Measurements from ENCODE around the gene AOPEP.
"Not testable (repeated sequence)": the region's sequence is repeated elsewhere in the genome, so short reads cannot be mapped to it uniquely, and the experiment has no call there.

Gene AOPEP

GRCh38 chr9:94818178-94818541 is 91.7 kb downstream of the AOPEP start:
- no peak for DNase-seq (ENCODE audit: low read depth in 2 of 2)

DNA sequence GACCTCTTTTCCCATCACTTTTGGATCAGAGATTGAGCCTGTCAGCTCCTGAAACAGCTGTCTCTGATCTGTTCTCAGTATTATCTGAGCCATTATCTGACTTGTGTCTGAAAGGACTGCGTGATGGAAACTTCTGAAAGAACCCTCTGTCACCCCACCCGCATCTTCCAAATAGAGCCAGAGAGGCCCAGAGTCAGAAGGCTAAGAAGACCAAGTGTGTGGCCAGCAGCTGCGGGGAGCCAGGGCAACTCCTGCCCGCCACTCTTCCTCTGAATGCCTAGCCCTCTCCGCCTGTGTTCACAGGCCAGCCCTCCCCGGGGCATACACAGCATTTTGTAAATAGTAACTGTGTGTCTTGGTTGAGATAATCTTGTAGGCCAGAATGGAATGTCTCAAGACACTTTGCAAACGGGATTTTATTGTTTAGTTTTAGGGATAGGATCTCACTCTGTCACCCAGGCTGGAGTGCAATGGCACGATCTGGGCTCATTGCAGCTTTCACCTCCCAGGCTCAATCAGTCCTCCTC is 92.7 kb downstream of the AOPEP start:
- DNase-seq (ENCODE audit: low read depth in 2 of 2), result no peak

GRCh38 chr9:94821098-94821887 is 94.8 kb downstream of the AOPEP start:
- no peak for DNase-seq (ENCODE audit: low read depth in 2 of 2)

- no peak for DNase-seq (ENCODE audit: low read depth in 2 of 2)
These were observed 95.8 kb downstream of the AOPEP start for GRCh38 chr9:94822273-94822672.

GRCh38 chr9:94823710-94824109 is 97.2 kb downstream of the AOPEP start:
- DNase-seq (ENCODE audit: low read depth in 2 of 2), result no peak

GRCh38 chr9:94824411-94824810 is 97.9 kb downstream of the AOPEP start:
- no peak for DNase-seq (ENCODE audit: low read depth in 2 of 2)

GRCh38 chr9:94824913-94825610 is 98.6 kb downstream of the AOPEP start:
- no peak for DNase-seq (ENCODE audit: low read depth in 2 of 2)

DNA sequence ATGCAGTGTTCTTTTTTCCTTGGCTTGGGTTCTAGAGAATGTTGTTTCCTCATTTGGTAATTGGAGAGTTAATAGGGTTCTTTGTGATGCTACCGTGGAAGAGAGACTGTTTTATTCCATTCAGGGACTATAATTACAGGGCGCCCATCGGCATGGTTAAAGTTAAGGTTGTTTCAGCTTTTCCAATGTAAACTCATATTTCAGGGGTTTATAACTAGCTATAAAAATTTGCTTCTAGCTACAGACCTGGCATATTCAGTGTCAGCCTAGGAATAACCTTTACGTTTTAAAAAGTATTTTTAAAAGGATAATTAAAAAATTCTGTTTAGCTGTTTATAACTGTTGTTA is 99.1 kb downstream of the AOPEP start:
- no peak for DNase-seq (ENCODE audit: low read depth in 2 of 2)

DNA sequence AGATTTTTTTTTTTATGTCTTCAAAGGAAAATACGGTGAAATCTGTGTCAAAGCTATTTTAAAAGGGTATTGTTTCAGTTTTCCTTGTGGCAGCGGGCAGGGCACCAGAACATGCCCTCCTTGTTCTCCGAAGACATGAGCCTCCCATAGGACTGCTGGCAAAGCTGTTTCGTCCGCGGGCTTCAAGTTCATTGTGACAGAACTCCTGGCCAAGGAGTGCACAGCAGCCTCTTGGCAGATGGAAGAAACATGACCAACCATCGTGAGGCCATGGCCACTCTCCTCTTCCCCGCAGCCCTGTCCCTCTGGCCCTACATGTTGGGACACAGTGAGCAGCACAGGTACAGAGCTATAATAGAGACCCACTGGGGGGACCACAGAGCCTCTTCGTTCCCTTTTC is 99.5 kb downstream of the AOPEP start:
- DNase-seq (ENCODE audit: low read depth in 2 of 2), result no peak

DNA sequence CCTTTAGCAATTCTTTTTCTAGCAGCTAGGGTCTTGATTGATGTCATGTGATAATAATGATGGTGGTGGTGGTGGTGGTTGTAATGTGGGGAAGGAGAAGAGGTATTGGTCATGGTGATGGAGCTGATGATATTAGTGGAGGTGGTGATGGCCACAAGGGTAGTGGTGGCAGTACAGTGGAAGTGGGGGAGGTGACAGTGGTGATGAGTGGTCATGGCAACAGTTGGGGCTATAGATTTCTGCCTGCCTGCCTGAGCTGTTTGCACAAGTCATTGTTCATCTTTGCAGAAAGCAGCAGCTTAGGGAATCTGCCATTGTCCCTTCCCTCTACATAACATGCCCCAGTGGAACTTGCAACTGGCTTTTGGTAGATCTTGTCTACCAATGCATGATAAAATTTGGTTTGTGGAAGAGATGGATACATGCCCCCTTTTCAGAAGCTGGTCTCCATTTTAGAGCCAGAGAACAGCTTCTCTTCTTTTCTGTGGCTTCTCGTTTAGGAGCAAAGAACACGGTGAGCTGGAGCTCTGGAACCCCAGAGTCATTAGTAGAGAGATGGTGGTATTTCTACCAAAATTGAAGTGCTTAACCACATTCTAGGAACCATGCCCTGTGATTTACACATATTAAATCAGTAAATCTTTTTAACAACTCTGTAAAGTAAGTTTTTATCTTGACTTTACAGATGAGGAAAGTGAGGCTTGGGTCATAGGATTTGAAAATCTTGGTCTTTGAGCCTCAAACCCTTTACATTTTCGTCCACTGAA is 100.3 kb downstream of the AOPEP start:
- no peak for DNase-seq (ENCODE audit: low read depth in 2 of 2)

GRCh38 chr9:94827584-94828304 is 101.2 kb downstream of the AOPEP start:
- no peak for DNase-seq (ENCODE audit: low read depth in 2 of 2)

DNA sequence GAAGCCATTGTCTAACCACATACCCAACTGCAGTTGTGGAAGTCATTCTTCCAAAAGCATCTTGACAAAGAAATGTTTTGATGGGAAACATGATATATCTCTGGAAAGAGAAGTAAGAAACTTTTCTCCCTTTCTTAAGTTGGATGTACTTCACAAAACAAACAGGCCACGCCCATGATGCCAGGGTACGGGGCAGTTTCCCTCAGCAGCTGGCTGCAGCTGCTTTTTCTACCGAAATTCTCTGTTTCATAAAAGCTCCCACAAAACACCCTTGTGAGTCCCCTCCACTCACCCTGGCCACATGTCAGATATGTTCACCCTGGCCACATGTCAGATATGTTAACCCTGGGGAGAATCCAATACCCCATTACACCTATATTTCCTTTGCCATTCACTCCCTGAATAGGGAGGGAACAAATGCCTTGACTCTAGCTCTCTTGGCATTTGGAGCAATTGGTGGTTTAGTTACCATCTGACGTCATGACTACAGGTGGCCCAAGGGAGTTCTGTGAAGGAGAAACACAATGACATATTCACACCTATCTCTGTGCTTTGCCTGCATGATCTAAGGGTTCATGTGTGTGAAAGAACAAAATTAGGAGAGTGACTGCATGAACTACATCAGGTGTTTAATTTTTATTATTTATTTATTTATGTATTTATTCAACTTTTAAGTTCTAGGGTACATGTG is 103.0 kb downstream of the AOPEP start:
- DNase-seq (ENCODE audit: low read depth in 2 of 2), result no peak

DNA sequence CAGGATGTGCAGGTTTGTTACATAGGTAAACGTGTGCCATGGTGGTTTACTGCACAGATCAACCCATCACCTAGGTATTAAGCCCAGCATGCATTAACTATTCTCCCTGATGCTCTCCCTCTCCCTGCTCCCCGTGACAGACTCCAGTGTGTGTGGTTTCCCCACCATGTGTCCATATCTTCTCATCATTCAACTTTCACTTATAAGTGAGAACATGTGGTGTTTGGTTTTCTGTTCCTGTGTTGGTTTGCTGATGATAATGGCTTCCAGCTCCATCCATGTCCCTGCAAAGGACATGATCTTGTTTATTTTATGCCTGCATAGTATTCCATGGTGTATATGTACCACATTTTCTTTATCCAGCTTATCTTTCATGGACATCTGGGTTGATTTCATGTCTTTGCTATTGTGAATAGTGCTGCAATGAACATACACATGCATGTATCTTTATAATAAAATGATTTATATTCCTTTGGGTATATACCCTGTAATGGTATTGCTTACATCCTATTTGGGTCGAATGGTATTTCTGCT is 103.6 kb downstream of the AOPEP start:
- DNase-seq (ENCODE audit: low read depth in 2 of 2), result not testable (repeated sequence)

- no peak for DNase-seq (ENCODE audit: low read depth in 2 of 2)
These were observed 107.3 kb downstream of the AOPEP start for GRCh38 chr9:94833802-94834201.

DNA sequence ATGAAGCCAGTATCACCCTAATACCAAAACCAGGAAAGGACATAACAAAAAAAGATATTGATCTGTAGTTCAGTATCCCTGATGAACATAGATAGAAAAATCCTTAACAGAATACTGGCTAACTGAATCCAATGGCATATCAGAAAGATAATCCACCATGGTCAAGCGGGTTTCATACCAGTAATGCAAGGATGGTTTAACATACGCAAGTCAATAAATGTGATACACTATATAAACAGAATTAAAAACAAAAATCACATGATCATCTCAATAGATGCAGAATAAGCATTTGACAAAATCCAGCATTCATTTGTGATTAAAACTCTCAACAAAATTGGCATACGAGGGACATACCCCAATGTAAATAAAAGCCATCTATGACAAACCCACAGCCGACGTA is 110.9 kb downstream of the AOPEP start:
- no peak for DNase-seq (ENCODE audit: low read depth in 2 of 2)

GRCh38 chr9:94839398-94839797 is 112.9 kb downstream of the AOPEP start:
- DNase-seq (ENCODE audit: low read depth in 2 of 2), result no peak

DNA sequence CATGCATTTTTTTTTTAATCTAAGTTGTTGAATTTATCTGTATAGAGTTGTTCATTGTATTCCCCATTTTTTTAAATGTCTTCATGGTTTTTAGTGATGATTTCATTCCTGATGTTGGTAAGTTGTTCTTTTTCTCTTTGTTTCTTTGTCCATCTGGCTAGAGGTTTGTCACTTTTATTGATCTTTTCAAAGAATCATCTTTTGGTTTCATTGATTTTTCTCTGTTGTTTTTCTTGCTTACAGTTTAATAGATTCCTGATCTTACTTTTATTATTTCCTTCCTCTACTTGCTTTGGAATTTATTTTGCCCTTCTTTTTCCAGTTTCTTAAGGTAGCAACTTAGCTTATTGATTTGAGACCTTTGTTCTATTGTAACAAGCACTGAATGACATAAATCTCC is 114.2 kb downstream of the AOPEP start:
- DNase-seq (ENCODE audit: low read depth in 2 of 2), result no peak

DNA sequence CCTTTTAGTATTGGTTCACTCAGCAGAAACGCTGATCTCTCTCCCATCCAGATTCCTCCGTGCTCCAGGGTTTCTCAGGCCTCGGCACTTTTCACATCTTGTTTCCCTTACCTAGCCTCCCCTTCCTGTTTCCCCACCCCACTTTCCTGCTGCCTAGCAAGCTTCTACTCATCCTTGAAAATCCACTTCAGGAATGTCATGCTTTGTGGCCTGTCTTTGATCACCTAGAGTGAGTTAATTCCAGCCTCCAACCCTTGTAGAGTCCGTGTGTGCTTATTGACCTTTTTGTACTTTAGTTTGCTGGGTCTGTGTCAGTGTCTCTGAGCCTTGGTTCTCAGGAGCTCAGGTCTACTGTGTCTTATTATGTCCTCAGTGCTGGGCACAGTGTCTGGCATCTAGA is 116.6 kb downstream of the AOPEP start:
- no peak for DNase-seq (ENCODE audit: low read depth in 2 of 2)

- no peak for DNase-seq (ENCODE audit: low read depth in 2 of 2)
These were observed 120.2 kb downstream of the AOPEP start for GRCh38 chr9:94846739-94847138.

DNA sequence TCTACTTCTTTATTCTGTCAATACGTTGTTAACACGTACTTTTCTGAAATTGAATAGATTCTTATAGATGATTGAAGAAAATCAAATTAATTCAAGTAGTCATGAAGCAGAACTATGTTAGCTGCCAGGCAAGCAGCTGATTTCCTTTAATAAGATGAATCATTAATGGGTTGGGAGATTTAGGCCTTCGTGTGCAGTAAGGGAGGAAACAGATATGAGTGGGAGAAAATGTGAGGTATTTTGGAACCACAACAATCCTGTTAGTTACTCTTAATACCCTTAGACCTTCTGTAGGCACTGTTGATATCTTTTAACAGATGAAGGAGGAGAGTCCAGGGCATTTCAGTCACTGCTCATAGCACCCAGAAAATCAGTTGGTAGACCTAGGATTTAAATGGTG is 121.0 kb downstream of the AOPEP start:
- DNase-seq (ENCODE audit: low read depth in 2 of 2), result no peak

GRCh38 chr9:94848791-94849190 is 122.3 kb downstream of the AOPEP start:
- DNase-seq (ENCODE audit: low read depth in 2 of 2), result not testable (repeated sequence)

Measured in stimulated activated CD4-positive, alpha-beta T cell treated with anti-CD3 and anti-CD28 coated beads, Interleukin-1b, Interleukin-23, amount 100 ng/mL, for 1 hour (primary cell).